ENCODE results near the gene CCDC30.

GRCh38 chr1:42613803-42614131 lies 150.7 kb downstream of the CCDC30 start:
- TF ChIP-seq EZH2phosphoT487 (IDR thresholded peaks at IDR 0.05; ENCODE audit: insufficient read depth, low read depth) (no peak), EZH2 (IDR thresholded peaks at IDR 0.05; ENCODE audit: insufficient read depth, poor library complexity, severe bottlenecking) (no peak)
